Measurements from ENCODE around the gene NDUFS6.
"Not testable (repeated sequence)": the region's sequence is repeated elsewhere in the genome, so short reads cannot be mapped to it uniquely, and the experiment has no call there.

NDUFS6 gene

DNA sequence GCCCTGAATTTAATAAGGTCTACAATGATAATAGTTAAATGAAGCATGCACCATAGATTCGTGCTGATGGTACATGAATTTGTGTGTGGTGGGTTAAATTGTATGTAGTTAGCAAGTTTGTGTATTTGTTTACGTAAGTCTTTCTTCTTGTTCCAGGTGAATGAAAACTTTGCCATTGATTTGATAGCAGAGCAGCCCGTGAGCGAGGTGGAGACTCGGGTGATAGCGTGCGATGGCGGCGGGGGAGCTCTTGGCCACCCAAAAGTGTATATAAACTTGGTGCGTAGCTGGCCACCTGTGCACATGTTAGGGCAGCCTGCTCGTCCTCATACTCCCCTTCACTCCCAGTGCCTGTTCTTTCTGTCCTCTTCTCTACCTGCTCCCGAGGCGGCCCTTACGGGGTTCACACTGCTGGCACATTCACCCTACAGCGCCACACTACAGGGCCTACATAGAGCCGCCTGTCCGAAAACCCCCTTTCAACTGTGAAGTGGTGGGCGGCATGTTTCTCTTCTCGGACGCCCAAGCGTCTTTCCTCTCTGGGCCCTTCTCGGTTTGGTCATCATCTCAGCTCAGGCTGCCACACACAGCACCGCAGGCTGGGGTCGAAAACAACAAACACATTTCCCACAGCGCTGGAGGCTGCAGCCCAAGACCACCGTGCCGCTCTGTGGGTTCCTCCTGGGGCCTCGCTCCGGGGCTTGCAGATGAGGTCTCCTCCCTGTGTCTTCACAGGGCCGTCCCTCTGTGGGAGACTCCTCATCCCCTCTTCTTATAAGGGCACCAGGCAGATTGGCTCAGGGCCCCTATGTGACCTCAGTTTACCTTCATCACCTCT, 13.2 kb downstream of the NDUFS6 start:
- in situ Hi-C loops (cut with MboI; ENCODE audit: low sequenced_read_pairs), result no loop called here

DNA sequence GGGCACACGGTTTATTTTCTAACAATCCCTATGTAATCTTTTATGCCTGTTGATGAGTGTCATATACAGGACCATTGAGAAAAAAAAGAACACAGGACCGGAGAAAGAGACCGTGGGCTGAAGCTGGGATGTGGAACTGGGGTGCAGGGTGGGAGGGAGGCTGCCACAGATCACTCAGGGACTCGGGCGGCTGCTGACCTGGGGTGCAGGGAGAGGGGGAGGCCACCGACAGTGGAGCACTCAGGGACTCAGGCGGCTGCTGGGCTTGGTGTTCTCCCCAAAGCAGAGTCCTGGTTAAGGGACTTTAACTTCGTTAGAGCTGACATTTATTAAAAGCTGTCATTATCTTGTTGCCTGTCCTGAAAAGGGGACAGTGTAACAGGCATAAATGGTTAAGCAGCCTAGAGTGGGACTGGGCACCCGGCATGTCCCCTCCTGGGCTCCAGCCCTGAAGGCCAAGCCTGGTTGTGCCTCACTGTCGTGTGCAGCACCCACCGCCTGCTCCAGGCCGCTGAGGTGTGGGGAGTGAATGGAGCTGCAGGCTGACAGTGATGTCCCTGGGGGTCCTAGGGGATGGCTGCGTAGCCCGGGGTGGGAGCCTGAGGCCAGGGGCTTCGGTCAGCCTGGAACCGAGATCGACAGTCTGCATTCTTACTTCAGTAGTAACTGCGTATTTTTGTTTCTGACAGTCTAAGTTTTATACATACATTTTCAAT, 14.0 kb downstream of the NDUFS6 start:
- in situ Hi-C loops (cut with MboI; ENCODE audit: low sequenced_read_pairs), result no loop called here

DNA sequence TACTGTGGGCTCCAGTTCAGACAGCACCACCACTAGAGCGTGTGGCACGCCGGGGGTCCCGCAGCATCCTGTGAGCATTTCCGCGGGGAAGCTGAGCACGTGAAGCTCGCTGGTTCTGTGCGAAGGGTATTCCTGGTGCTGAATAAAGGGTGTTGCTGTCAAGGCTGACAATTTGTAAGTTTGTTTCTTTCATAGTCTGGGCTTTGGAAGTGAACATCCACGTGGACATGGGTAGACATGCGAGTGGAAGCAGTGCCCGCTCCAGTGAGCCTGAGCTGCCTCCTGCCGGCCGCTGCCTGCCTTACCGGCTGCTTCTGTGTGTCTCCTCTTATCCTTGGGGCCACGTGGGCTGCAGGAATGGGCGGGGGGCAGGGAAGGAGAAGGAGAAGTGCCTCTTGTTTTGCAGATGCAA, 14.7 kb downstream of the NDUFS6 start:
- in situ Hi-C loops (cut with MboI; ENCODE audit: low sequenced_read_pairs), result no loop called here

DNA sequence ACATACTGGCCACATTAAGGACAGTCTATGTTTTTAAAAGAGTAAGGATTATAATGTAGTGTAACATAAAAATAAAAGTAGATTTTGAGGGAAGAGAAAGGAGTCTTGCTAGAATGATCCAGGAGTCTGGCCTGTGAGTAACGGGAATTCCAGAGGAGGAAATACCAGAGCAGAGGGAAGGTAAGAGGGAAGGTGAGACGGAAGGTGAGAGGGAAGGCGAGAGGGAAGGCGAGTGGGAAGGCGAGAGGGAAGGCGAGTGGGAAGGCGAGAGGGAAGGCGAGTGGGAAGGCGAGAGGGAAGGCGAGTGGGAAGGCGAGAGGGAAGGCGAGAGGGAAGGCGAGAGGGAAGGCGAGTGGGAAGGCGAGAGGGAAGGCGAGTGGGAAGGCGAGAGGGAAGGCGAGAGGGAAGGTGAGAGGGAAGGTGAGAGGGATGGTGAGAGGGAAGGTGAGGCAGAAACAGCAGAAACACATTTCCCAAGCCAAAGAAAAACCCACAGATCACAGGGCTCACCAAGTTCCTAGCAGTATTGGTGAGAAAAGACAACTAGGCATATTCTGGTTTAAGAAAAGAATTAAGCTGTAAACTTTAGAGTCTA, 15.4 kb downstream of the NDUFS6 start:
- in situ Hi-C loops (cut with MboI; ENCODE audit: low sequenced_read_pairs), result not testable (repeated sequence)

DNA sequence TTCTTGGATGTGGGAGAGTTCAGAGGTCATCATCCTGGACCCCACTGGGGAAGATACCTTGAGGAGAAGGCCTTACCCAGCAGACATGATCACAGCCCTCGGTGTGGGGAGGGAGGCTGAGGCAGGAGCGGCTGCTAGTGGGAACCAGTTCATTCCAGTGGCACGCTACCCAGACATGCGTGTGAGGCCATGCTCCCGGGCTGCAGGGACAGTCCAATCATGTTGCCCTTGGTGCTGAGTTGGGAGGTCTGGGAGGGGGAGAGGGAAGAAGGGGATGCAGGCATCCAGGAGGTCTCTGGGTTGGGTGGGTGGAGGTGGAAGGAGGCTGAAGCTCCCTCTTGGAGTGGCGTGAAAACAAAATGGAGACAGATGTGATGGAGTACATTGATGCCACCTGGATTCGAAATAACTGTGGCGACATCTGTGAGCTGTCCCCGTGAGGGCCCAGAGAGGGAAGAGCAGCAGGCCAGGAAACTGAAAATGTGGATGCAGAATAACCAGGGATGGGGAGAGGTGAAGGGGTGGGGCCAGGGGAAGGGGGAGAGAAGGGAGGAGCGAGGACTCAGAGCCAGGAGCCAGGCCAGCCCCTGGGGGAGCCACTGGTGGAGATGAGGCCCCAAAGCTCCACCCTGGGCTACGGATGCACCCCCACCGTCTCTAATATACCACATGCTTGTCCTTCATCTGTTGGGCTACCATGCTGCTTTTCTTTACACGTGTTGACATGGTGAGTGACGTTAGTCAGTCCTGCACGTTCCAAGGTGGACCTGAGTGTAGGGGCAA, 16.2 kb downstream of the NDUFS6 start:
- in situ Hi-C loops (cut with MboI; ENCODE audit: low sequenced_read_pairs), result no loop called here

DNA sequence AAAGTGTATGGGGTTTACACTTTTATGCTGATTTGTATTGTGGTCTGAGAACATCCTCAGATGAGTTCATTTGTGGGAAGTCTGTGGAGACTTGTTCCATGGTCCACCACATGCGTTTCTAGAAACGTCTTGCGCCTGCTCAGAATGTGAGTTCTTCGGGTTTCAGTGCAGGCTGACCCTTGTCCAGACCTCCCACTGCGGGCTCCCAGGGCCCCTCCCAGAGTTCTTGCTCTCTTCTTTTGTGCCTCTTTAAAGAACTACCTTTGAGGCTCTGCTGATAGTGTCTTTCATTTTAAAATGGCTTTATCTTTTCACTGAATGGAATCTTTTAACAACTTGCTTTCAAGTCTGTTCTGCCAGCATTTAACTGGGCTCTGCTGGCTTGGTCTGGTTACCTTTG, 17.6 kb downstream of the NDUFS6 start:
- in situ Hi-C loops (cut with MboI; ENCODE audit: low sequenced_read_pairs), result no loop called here

DNA sequence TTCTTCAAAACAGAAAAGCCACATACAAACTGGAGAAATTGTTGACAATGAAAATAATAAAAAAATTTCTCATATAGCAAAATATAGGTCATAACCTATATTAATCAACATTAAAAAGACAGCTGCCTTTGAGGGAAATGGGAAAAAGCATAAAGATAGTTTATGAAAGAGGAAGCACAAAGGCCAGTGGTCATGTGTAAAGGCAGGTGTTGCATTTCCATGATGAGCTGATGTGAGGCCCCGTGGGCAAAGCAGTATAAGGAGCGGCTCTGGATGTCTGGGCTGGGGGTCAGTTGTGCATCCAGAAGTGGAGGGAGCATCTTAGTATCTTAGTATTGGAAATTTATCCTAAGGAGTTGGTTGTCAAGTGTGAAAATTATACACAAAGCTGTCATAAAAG, 18.3 kb downstream of the NDUFS6 start:
- in situ Hi-C loops (cut with MboI; ENCODE audit: low sequenced_read_pairs), result no loop called here

DNA sequence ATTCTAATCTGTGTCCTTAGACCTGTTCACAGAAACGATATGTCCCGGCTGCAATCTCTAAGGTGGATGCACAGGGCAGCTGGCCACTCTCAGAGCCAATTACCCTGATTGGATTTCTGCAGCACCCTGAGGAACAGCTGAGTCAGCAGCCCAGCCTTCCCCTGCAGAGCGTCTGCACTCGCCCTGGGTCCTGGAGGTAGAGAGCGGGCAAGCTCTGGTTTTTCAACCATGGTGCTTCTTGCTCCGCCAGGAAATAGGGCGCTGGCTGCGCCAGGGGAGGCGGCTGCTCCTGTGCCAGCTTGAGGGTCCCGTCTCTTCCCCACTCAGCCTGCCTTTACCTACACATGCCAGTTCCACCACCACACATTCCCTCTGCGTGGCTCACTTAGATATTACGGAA, 19.2 kb downstream of the NDUFS6 start:
- in situ Hi-C loops (cut with MboI; ENCODE audit: low sequenced_read_pairs), result no loop called here

DNA sequence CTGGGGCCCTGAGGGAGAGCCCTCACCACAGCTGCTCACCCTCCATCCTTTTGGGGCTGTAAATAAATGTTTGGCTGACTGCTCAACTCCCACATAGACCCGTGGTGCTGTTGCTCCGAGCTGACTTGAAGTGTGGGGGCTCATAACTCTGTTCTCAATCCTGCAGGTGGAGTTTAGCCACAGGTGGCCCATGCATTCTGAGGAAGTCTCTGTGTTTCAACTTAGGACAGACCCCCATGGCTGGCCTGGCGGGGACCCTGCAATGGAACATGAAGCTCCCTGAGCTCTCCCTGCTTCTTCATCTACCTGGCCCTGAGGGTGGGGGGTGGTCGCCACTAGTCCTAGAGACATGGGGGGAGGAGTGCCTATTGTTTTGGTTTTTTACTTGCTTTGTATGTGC, 19.7 kb downstream of the NDUFS6 start:
- in situ Hi-C loops (cut with MboI; ENCODE audit: low sequenced_read_pairs), result no loop called here

DNA sequence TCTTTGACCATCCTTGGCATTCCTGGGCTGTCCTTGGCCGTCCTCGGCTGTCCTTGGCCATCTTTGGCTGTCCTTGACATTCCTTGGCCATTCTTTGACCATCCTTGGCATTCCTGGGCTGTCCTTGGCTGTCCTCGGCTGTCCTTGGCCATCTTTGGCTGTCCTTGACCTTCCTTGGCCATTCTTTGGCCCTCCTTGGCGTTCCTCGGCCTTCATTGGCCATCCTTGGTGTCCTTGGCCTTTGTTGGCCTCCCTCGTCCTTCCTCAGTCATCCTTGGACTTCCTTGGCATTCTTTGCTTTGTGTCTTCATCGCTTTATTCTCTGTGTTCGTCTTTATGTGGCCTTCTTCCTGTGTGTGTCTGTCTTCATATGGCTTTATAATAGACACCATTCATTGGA, 20.7 kb downstream of the NDUFS6 start:
- in situ Hi-C loops (cut with MboI; ENCODE audit: low sequenced_read_pairs), result no loop called here

DNA sequence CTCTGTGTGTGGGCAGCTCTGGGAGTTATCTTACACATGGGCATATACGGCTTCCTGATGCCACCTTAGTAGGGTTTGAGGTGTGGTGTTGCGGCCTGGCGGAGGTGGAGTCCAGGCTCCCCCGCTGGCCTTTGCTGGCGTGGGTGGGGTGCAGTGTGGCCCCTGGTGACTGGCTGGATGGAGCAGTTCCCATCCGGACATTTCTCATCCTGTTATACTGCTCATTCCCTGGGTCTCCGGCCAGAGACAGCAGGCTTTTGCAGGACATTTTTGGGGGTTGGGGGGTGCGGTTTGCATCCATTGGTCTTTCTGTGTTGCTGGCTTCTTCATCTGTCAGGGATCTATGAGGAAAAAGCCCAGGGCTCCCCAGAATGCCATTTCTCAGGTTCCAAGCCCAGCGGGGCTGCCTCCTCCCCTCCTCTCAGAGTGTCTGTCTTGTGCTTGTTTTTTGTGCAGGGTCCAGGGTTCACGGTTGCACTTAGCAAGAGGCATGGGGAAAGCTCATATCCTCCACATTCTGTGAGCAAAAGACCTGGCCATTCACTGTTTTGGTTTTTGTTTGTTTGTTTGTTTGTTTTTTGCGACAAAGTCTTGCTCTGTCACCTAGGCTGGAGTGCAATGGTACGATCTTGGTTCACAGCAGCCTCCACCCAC, 22.3 kb downstream of the NDUFS6 start:
- in situ Hi-C loops (cut with MboI; ENCODE audit: low sequenced_read_pairs), result no loop called here

DNA sequence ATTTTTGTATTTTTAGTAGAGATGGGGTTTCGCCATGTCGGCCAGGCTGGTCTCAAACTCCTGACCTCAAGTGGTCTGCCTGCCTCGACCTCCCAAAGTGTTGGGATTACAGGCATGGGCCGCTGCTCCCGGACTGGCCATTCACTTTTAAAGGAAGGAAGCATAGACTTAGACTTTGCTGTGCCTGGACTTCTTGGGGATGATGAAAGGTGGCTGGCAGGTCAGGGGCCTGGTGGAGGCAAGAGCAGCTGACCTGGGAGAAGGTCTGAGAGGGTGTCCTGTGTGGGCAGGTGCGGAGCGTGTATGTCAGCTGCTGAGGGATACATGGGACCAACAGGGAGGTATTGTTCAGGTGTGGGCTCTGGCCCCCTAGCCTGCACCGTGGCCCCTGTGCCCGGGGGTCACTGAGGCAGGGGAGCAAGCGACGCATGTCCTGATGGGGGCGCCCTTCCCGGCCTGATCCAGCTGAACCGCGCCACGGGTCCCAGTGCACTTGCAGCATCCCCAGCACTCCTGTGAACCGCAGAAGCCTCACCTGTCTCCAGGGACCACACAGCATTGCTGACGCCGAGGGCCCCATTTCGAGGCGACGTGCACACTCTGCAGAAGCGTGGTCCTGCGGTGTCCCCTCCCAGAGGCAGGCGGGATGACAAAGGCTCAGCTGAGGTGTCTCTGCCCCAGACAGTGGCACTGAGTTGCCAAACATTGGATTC, 23.1 kb downstream of the NDUFS6 start:
- in situ Hi-C loops (cut with MboI; ENCODE audit: low sequenced_read_pairs), result no loop called here

DNA sequence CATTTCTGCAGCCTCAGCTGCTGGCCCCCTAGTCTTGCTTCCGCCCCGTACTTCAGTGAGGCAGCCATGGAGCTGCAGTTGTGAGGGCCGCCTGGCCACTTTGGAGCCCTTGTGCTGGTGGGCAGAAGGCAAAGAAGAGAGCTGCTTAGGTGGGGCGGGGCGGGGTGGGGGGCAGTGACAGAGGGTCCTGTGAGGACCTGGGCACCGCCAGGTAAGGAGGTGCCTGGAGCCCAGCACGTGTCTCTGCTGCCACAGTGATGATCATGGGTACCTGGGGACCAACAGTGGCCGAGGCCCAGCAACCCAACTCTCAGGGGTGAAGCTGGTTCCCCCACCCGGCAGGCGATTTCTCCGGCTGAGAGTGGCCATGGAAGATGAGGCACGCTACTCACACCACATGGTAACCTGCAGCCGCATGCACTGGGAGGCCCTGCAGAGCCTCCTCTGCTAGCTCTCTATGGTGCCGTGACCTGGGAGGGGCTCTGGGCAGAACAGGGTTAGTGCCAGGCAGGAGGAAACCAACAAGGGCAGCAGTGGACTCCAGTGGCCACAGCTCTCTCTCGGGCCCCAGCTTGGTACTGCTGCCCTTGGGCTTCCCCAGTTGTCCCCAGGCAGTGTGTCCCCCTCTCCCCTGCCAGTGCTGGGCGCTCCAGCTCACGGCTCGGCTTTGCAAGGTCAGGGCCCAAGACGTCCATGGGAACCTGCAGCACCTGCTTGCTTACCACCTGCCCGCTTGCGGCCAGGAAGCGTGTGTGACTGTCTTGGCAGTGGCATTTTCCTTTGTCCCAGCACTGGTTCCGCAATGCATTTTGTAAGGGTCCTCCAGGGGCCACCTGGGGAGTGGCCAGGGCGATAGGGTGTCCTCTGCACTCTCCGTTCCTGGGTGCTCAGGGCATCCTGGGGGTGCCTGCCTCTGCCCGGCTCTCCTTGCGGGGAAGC, 24.0 kb downstream of the NDUFS6 start:
- in situ Hi-C loops (cut with MboI; ENCODE audit: low sequenced_read_pairs), result no loop called here

DNA sequence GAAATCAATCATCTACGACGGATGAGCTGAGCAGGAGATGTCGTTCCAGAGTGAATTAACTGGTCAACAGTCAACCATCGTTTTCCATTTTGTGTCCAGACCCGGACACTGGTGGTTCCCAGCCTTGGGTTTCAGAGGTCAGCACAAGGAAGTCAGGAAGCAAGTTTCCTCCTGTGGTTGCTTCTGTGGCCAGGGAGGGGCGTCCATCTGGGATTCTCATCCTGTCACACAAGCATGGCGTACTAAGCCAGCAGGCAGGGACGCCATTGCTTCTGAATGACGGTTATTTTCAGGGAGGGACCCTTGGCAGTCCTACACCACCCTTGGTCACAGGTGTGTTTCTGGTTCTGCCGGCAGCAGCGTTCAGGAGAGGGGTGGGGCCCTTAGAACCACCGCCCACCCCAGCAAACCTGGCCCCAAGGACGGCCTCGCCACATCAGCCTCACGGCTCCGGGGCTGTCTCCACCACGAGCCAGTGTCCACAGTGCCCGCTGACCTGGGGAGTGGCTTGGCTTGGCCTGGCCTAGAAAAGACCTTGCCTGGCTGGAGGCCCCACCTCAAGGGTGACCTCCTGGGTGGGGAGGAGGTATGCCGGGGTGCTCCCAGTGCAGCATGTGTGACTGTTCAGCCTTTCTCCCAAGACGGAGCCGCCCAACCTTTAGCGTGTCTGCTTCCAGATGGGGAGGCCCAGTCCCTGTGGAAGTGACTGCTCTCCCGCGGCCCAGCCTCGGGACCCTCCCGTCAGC, 25.2 kb downstream of the NDUFS6 start:
- in situ Hi-C loops (cut with MboI; ENCODE audit: low sequenced_read_pairs), result no loop called here

DNA sequence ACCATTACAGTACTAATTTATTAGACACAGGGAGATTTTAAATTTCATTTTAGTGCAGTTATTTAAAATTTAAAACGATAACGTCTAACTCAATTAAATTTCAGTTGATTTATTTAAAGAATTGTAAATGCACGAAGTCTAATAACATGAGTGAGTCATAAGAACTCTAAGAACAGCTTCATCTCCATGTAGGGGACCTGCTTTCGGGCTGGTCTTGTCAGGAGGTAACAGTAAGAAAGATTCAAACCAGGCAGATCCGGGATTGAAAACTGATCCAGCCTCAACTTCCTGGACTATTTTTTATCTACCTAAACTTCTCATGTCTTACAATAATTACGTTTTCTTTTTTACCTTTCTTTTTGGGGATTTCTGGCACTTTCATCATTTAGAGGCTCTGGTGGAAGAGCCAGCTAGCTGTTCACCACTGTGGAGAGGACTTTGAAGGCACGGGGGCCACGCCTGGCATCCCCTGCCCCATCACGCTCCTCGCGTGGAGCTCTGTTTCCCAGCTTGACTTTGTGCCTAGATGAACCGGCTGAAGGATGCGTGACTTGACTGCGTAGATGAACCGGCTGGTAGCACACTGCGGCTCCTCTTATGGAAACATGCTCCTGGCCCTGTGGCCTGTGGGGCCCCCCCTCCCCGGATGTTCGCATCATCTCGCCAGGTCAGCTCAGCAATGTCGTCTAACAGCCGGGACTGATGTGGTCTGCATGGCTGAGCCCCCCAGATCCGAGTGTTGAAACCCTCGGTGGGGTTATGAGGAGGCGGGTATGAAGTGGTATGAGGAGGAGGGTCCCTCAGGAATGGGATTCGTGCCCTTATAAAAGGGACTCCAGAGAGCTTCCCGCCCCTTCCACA, 26.0 kb downstream of the NDUFS6 start:
- in situ Hi-C loops (cut with MboI; ENCODE audit: low sequenced_read_pairs), result no loop called here

DNA sequence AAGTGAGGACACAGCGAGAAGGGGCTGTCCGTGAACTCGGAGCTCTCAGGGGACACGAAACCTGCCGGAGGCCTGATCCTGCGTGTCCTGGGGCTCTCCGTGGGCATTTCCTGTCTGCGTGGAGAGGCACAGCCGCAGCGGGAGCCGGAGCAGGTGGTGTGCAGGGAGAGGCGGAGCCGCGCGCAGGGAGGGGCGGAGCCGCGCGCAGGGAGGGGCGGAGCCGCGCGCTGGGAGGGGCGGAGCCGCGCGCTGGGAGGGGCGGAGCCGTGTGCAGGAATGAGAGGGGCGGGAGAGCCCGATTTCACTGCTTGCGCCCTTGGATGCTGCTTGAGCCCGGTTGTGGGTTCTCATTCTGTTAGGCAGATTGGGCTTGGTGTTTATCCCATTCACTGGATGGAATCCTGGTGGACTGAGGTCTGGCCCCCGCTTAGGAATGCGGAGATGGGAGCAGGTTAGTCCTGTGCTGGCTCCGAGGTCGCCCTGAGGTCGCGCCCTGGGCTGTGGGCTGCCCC, 26.7 kb downstream of the NDUFS6 start:
- in situ Hi-C loops (cut with MboI; ENCODE audit: low sequenced_read_pairs), result no loop called here

DNA sequence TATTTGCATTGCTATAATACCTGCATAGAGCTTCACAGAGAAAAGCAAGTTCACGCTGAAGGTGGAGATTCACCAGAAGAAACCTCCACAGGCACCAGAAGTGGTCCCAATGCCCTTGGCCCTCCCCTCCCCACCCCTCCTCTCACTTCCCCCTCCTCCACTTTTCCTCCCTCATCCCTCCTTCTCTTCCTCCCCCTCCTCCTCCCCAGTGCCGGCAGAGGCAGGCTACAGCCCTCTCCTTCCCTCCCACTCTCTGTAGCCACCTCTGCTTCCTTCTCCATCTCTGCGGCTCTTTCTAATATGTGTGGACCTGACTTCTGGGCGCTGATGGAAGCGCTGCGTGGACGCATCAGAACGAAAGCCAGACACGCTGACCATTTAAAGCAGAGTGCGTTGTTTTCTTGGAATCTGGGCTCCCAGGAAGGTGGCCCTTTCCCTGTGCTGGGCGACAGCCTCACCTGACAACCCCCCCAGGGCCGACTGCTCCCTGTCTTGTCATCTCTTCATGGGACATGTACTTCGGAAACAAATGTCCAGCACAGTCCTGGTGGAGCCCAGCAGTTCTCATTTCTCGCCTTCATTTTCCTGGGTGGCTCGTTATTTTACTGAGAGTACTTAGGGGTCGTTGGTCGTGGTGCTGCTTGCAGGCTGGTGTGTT, 29.5 kb downstream of the NDUFS6 start:
- in situ Hi-C loops (cut with MboI; ENCODE audit: low sequenced_read_pairs), result no loop called here

Data from HL-60/S4 treated with retinoic acid at 250 ng/mL for 4 days and 3 days (cell line).